NCI-H748 (cell line): ENCODE measurements around the gene CCDC83.
"Not testable (repeated sequence)": the region's sequence is repeated elsewhere in the genome, so short reads cannot be mapped to it uniquely, and the experiment has no call there.

Source experiments
- DNase-seq: peaks from one replicate; lab custom pipeline; 2025; ENCODE audit not compliant: unreplicated experiment; lab: John Stamatoyannopoulos, UW

The CCDC83 gene

GRCh38 chr11:85835263-85835662 lies 19.9 kb upstream of the CCDC83 start:
- no peak for DNase-seq

DNA sequence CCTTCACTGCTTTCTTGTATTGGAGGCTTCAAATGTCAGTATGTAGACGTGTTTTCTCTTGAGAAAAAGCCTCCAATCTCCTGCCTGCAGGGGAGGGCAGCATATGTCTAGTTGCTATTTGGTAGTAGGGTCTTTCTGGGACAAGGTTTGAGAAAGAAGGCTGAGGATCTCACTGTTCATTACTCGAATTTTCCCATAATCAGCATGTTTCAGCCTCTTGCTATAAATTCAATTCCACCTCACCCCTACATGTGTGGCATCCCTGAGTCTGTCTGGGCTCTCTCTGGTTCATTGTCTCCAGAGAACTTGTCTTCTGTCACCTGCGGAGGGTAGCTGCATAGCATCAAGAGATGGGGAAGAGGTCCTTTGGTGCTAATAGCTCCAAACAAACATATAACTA lies 19.5 kb upstream of the CCDC83 start:
- no peak for DNase-seq

DNA sequence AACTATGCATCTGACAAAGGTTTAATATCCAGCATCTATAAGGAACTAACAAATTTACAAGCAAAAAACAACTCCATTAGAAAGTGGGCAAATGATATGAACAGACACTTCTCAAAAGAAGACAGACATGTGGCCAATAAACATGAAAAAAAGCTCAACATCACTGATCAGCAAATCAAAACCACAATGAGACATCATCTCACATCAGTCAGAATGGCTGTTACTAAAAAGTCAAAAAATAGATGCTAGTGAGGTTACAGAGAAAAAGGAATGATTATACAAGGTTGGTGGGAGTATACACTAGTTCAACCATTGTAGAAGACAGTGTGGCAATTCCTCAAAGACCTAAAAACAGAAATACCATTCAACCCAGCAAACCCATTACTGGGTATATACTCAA lies 14.3 kb upstream of the CCDC83 start:
- DNase-seq: not testable (repeated sequence)

DNA sequence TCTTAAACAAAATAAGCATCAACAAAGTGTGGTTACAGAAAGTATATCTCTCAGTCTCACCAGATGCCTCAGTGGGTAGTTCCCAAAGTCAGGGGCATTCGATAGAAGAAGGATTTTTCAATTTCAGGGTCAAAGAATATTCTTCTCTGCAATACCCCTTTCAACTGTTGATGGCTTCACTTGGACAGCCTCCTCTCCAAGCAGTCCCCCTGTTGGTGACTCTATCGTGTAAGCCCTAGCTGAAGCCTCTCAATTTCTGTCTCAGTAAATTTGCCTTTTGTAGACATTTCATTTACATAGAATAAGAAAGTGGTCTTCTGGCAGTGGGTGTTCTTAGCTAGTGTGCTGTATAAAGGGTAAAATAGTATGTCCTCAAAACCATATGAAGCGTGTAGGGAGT lies 11.3 kb upstream of the CCDC83 start:
- no peak for DNase-seq

- DNase-seq: no peak
Measured at GRCh38 chr11:85844439-85845123, 10.6 kb upstream of the CCDC83 start.

- DNase-seq: no peak
Measured at GRCh38 chr11:85845124-85845631, 10.0 kb upstream of the CCDC83 start.

- DNase-seq: no peak
Measured at GRCh38 chr11:85847436-85847835, 7.7 kb upstream of the CCDC83 start.

DNA sequence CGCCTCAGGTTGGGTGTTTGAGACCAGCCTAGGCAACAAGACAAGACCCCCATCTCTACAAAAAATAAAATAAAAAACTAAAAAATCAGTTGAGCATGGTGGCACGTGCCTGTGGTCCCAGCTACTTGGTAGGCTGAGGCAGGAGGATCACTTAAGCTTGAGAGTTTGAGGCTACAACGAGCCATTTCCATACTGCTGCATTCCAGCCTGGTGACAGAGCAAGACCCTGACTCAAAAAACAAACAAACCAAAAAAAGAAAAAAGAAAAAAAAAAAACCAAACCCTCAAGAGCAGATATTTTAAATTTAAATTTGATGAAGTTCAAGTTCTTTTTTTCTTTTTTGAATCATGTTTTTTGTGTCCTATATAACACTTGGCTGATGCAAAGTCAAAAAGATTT lies 7.2 kb upstream of the CCDC83 start:
- no peak for DNase-seq

GRCh38 chr11:85848556-85848955 lies 6.6 kb upstream of the CCDC83 start:
- DNase-seq: no peak

- not testable (repeated sequence) for DNase-seq
Measured at GRCh38 chr11:85852754-85853153, 2.4 kb upstream of the CCDC83 start.

- not testable (repeated sequence) for DNase-seq
Measured at GRCh38 chr11:85853541-85853940, 1.6 kb upstream of the CCDC83 start.

GRCh38 chr11:85854212-85854556 lies 999 bp upstream of the CCDC83 start:
- no peak for DNase-seq

DNA sequence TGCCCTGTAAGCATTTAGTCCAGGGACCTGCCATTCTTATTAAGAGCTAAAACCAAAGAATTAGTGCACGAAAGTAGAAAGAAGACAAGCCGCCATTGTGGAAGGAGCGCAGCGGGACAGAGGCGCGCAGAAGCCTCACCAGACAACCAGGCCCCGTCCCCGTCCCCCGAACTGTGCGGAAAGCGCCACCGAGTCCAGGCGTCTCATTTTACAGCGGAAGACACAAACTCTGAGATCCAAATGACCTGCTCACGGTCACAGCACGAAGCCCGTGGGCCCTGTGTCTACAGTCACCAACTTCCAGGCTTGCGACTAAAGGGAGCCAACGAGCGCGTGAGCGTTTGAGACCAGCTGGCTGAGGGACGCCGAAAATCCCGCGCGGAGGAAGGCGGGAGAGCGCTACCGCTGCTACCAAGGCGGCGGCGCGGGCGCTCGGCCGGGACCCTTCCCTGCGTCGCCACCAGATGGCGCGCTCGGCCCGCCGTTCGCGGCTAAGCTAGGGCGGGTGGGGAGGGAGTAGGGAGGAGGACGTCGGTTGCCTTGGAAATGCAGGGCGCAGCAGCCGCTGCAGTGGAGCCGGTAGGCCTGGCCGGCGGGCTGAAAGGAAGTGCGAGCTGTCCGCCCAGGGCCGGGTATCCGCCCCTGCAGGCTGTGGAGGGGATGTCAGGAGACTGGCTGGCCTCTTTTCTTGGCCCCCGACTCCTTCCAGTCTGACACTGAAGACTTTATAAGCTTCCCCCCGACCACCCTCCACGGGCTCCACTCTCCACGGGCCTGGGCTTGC lies 434 bp upstream of the CCDC83 start:
- peak; percentile 91 for DNase-seq

GRCh38 chr11:85857098-85857497 lies 1.9 kb downstream of the CCDC83 start:
- no peak for DNase-seq

DNA sequence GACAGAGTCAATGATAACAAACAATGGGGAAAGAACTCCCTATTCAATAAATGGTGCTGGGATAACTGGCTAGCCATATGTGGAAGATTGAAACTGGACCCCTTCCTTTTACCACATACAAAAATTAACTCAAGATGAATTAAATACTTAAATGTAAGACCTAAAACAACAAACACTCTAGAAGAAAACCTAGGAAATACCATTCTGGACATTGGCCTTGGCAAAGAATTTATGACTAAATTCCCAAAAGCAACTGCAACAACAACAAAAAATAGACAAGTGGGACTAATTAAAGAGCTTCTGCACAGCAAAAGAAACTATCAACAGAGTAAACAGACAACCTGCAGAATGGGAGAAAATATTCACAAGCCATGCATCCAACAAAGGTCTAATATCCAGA lies 4.4 kb downstream of the CCDC83 start:
- DNase-seq: not testable (repeated sequence)

- DNase-seq: no peak
Measured at GRCh38 chr11:85863855-85864254, 8.7 kb downstream of the CCDC83 start.

GRCh38 chr11:85866137-85866827 lies 11.1 kb downstream of the CCDC83 start:
- no peak for DNase-seq

GRCh38 chr11:85867751-85868150 lies 12.6 kb downstream of the CCDC83 start:
- no peak for DNase-seq

- DNase-seq: no peak
Measured at GRCh38 chr11:85869781-85870180, 14.6 kb downstream of the CCDC83 start.

- DNase-seq: no peak
Measured at GRCh38 chr11:85874265-85874664, 19.1 kb downstream of the CCDC83 start.

DNA sequence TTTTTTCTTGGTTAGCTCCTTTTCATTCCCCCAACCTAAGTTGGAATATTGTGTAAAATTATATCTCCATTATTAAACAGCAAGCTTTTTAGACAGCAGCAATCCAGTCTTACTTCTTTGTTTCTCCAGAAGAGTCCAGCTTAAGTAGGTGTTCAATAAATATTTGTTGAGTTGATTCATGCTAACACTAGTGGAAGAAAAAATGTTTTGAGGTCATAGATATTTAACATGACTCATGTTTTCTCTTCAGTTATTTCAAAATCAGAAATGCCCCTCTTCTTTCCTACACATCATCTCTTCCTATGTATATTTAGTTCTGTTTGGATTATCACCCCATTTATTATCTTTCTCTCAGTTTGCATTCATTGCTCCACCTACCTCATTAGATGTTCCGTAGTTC lies 20.3 kb downstream of the CCDC83 start:
- no peak for DNase-seq

DNA sequence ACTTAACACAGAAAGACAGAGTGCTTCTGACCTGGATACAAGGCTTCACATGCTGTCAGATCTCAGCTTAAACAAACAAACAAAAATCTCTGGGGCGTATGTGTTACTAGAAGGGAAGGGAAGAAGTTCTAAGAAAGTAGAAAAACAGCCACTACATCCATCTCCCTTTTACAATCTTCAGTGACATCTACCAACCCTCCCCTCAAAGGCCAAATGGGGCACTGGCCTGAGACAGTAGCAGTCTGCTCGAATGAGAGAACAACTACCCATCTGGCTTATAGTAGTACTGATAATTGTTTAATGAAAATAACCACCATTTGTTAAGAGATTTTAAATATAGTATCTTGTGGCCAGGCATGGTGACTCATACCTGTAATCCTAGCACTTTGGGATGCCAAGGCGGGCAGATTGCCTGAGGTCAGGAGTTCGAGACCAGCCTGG lies 29.4 kb downstream of the CCDC83 start:
- DNase-seq: no peak
